Activated naive CD8-positive, alpha-beta T cell (primary cell): ENCODE results near the gene PDGFD.

Source experiments
- H3K27ac Mint-ChIP-seq: one replicate; pipeline ENCODE4 v1.8.0; 2021; ENCODE audit warnings: mixed read lengths
- H3K27me3 Mint-ChIP-seq: one replicate; pipeline ENCODE4 v1.8.0; 2021; ENCODE audit warnings: mixed read lengths
- H3K36me3 Mint-ChIP-seq: one replicate; pipeline ENCODE4 v1.8.0; 2021; ENCODE audit warnings: mixed read lengths
- H3K4me1 Mint-ChIP-seq: one replicate; pipeline ENCODE4 v1.8.0; 2021; ENCODE audit warnings: low read depth, mixed read lengths
- H3K4me3 Mint-ChIP-seq: one replicate; pipeline ENCODE4 v1.8.0; 2021; ENCODE audit warnings: mild to moderate bottlenecking, mixed read lengths
- H3K9me3 Mint-ChIP-seq: one replicate; pipeline ENCODE4 v1.8.0; 2021; ENCODE audit warnings: low read depth, mixed read lengths

Gene PDGFD

GRCh38 chr11:103906291-103906867 lies 257.6 kb downstream of the PDGFD start:
- peaks cover 2% of the 10 kb centered on the region for H3K27me3 Mint-ChIP-seq
- H3K9me3 Mint-ChIP-seq, result no peaks in the 10 kb centered on the region
- H3K4me1 Mint-ChIP-seq, result no peaks in the 10 kb centered on the region
- H3K36me3 Mint-ChIP-seq, result no peaks in the 10 kb centered on the region
- H3K27ac Mint-ChIP-seq, result no peak overlapping the region
- H3K4me3 Mint-ChIP-seq, result no peak overlapping the region

- H3K36me3 Mint-ChIP-seq, result no peaks in the 10 kb centered on the region
- H3K27me3 Mint-ChIP-seq, result no peaks in the 10 kb centered on the region
- H3K27ac Mint-ChIP-seq, result no peak overlapping the region
- no peaks in the 10 kb centered on the region for H3K4me1 Mint-ChIP-seq
- no peaks in the 10 kb centered on the region for H3K9me3 Mint-ChIP-seq
- no peak overlapping the region for H3K4me3 Mint-ChIP-seq
Measured at GRCh38 chr11:103904324-103904667, 259.7 kb downstream of the PDGFD start.

GRCh38 chr11:103903621-103904323 lies 260.2 kb downstream of the PDGFD start:
- Mint-ChIP-seq H3K27ac (no peak overlapping the region), H3K27me3 (no peaks in the 10 kb centered on the region), H3K4me3 (no peak overlapping the region), H3K4me1 (no peaks in the 10 kb centered on the region), H3K36me3 (no peaks in the 10 kb centered on the region), H3K9me3 (no peaks in the 10 kb centered on the region)

GRCh38 chr11:103902994-103903393 lies 261.0 kb downstream of the PDGFD start:
- H3K9me3 Mint-ChIP-seq, result no peaks in the 10 kb centered on the region
- H3K4me1 Mint-ChIP-seq, result no peaks in the 10 kb centered on the region
- no peak overlapping the region for H3K4me3 Mint-ChIP-seq
- H3K27me3 Mint-ChIP-seq, result no peaks in the 10 kb centered on the region
- no peak overlapping the region for H3K27ac Mint-ChIP-seq
- H3K36me3 Mint-ChIP-seq, result no peaks in the 10 kb centered on the region

GRCh38 chr11:103901656-103902055 lies 262.3 kb downstream of the PDGFD start:
- Mint-ChIP-seq H3K4me3 (no peak overlapping the region), H3K27ac (no peak overlapping the region), H3K9me3 (no peaks in the 10 kb centered on the region), H3K36me3 (no peaks in the 10 kb centered on the region), H3K4me1 (no peaks in the 10 kb centered on the region), H3K27me3 (no peaks in the 10 kb centered on the region)

GRCh38 chr11:103898577-103899336 lies 265.2 kb downstream of the PDGFD start:
- H3K27me3 Mint-ChIP-seq, result no peaks in the 10 kb centered on the region
- no peaks in the 10 kb centered on the region for H3K9me3 Mint-ChIP-seq
- H3K4me3 Mint-ChIP-seq, result no peak overlapping the region
- no peaks in the 10 kb centered on the region for H3K36me3 Mint-ChIP-seq
- H3K4me1 Mint-ChIP-seq, result no peaks in the 10 kb centered on the region
- H3K27ac Mint-ChIP-seq, result no peak overlapping the region

DNA sequence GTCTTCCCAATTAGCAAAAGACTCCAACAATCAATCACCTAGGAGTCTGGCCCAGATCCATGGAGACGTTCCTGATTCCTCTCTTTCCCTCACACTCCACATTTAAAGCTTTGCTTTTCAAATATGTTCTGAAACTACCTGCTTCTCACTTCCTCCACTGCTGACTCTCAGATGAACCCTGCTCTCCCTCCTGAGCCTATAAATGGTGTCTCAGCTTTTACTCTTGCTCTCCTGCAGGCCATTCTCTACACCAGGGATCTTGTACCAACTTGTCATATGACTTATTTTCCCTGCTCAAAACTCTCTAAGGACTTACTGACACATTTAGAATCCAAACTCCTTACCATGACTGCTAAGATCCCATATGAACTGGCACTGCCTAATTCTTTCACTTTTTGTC lies 265.9 kb downstream of the PDGFD start:
- no peaks in the 10 kb centered on the region for H3K4me1 Mint-ChIP-seq
- no peaks in the 10 kb centered on the region for H3K36me3 Mint-ChIP-seq
- H3K9me3 Mint-ChIP-seq, result no peaks in the 10 kb centered on the region
- no peak overlapping the region for H3K27ac Mint-ChIP-seq
- H3K4me3 Mint-ChIP-seq, result no peak overlapping the region
- no peaks in the 10 kb centered on the region for H3K27me3 Mint-ChIP-seq

- Mint-ChIP-seq H3K27ac (no peak overlapping the region), H3K4me1 (no peaks in the 10 kb centered on the region), H3K9me3 (no peaks in the 10 kb centered on the region), H3K27me3 (no peaks in the 10 kb centered on the region), H3K4me3 (no peak overlapping the region), H3K36me3 (no peaks in the 10 kb centered on the region)
Measured at GRCh38 chr11:103897160-103897936, 266.6 kb downstream of the PDGFD start.

DNA sequence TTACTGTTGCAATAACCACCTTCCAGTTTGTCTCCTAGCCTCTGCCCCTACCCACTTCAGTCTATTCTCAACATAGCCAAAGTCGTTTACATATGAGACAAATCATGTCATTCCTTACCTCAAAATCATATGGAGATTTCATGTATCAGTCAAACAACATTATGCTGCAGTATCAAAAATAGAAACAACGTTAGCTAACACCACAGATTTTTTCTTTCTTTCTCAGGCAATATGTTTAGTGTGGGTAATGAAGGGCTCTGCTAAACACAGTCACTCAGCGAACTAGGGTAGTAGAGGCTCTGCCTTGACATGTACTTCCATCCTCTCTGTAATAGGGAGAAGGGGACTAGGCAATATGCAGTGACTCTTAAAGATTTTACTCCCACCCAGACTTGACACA lies 268.8 kb downstream of the PDGFD start:
- Mint-ChIP-seq H3K4me3 (no peak overlapping the region), H3K4me1 (no peaks in the 10 kb centered on the region), H3K9me3 (no peaks in the 10 kb centered on the region), H3K27ac (no peak overlapping the region), H3K27me3 (no peaks in the 10 kb centered on the region), H3K36me3 (no peaks in the 10 kb centered on the region)

DNA sequence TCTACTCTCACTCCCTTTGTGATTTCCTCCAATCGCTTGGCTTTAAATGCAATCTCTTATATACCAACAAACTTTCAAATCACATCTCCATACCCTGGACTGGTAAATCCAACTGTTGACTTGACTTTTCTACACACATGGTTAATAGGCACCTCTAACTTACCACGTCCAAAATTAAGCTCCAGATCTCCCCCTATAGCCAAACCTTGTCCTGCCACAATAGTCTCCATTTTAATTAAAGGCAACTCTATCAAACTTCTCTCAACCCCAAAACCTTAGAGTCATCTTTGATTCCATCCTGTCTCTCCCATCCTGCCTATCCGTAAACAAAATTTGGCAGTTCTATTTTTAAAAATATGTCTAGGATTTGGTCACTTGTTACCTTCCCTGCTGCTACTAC lies 269.3 kb downstream of the PDGFD start:
- Mint-ChIP-seq H3K4me1 (no peaks in the 10 kb centered on the region), H3K4me3 (no peak overlapping the region), H3K27me3 (no peaks in the 10 kb centered on the region), H3K27ac (no peak overlapping the region), H3K36me3 (no peaks in the 10 kb centered on the region), H3K9me3 (peaks cover 3% of the 10 kb centered on the region)

DNA sequence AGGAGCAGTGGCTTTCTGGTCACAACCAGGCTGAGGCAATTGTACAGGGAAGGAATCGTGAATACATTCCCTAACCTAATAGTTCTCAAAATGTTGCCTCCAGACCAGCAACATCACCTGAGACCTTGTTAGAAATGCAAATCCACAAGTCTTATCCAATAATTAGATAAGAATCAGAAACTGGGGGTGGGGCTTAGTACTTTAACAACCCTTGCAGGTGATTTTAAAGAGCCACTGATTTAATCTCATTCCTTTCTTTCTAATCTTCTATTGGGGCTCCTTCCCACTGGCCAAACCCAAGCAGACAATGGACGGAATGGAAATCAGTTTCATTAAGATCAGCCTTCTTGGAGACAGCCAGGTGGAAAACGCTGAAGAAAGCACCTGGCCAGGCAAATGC lies 269.9 kb downstream of the PDGFD start:
- Mint-ChIP-seq H3K4me1 (no peaks in the 10 kb centered on the region), H3K4me3 (no peak overlapping the region), H3K36me3 (no peaks in the 10 kb centered on the region), H3K27me3 (no peaks in the 10 kb centered on the region), H3K27ac (no peak overlapping the region), H3K9me3 (peaks cover 3% of the 10 kb centered on the region)

- peaks cover 3% of the 10 kb centered on the region for H3K9me3 Mint-ChIP-seq
- H3K4me3 Mint-ChIP-seq, result no peak overlapping the region
- H3K36me3 Mint-ChIP-seq, result no peaks in the 10 kb centered on the region
- no peak overlapping the region for H3K27ac Mint-ChIP-seq
- H3K27me3 Mint-ChIP-seq, result no peaks in the 10 kb centered on the region
- no peaks in the 10 kb centered on the region for H3K4me1 Mint-ChIP-seq
Measured at GRCh38 chr11:103893371-103893770, 270.6 kb downstream of the PDGFD start.

DNA sequence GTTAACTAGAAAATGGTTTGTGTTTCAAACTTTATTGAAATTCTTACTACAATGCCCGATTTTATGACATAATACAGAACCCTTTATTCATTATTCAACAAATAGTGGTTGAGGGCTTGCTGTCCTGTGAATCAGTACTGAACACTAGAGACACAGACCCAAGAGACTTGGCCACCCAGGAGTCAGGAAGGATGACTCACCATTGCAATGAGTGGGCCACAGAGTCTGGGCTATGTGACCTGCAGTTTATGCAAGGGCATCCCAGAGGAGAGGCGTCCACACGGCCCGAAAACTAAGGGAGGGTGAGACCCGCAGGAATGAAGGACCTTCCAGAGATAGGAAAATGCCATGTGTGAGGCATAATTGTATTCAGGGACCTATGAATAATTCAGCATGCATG lies 271.3 kb downstream of the PDGFD start:
- no peak overlapping the region for H3K4me3 Mint-ChIP-seq
- no peaks in the 10 kb centered on the region for H3K36me3 Mint-ChIP-seq
- H3K9me3 Mint-ChIP-seq, result peaks cover 3% of the 10 kb centered on the region
- no peaks in the 10 kb centered on the region for H3K27me3 Mint-ChIP-seq
- no peaks in the 10 kb centered on the region for H3K4me1 Mint-ChIP-seq
- H3K27ac Mint-ChIP-seq, result no peak overlapping the region

GRCh38 chr11:103890654-103891053 lies 273.3 kb downstream of the PDGFD start:
- H3K27me3 Mint-ChIP-seq, result no peaks in the 10 kb centered on the region
- peaks cover 3% of the 10 kb centered on the region for H3K9me3 Mint-ChIP-seq
- H3K4me1 Mint-ChIP-seq, result no peaks in the 10 kb centered on the region
- H3K36me3 Mint-ChIP-seq, result no peaks in the 10 kb centered on the region
- no peak overlapping the region for H3K4me3 Mint-ChIP-seq
- no peak overlapping the region for H3K27ac Mint-ChIP-seq

DNA sequence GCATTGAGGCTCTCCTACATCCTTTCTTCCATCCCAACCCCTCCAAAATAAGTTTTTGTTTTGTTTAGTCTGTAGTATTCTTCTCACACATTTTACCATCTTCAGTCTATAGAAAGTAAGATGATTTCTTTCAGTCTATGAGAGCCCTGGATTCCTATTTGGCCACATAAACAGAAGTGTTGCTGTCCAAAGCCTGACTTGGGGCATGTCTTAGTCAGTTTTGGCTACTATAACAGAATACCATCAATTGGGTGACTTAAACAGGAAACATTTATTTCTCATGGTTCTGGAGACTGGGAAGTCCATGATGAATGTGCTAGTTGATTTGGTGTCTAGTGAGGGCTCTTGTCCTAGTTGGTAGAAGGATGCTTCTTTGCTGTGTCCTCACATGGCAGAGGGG lies 274.3 kb downstream of the PDGFD start:
- no peaks in the 10 kb centered on the region for H3K36me3 Mint-ChIP-seq
- no peak overlapping the region for H3K4me3 Mint-ChIP-seq
- peaks cover 3% of the 10 kb centered on the region for H3K9me3 Mint-ChIP-seq
- no peaks in the 10 kb centered on the region for H3K27me3 Mint-ChIP-seq
- no peak overlapping the region for H3K27ac Mint-ChIP-seq
- H3K4me1 Mint-ChIP-seq, result no peaks in the 10 kb centered on the region
